HEK293 (cell line): ENCODE results near the gene GIGYF1.

ENCODE experiments used
- CTCF ChIA-PET: fragments of 350-600 bp; formaldehyde crosslinking; extraction: SDS; loops from one replicate; lab custom pipeline; 2021; ENCODE audit warnings: antibody characterized with exemption; lab: Yijun Ruan, JAX
- POLR2A ChIA-PET: fragments of 300-600 bp; formaldehyde crosslinking; extraction: SDS; loops from one replicate; lab custom pipeline; 2020; ENCODE audit warnings: antibody characterized with exemption, inconsistent platforms; lab: Yijun Ruan, JAX
- H3K27ac ChIP-seq: fragments of 200-500 bp; sonication (Bioruptor generic); 2 replicates; pipeline ENCODE4 v1.5.1; 2014; ENCODE audit warnings: low read depth, low read length, control low read depth, inconsistent platforms; ENCODE audit errors: extremely low read depth
- H3K36me3 ChIP-seq, 2 experiments: fragments of 200-500 bp in 1 of 2; sonication (Bioruptor generic) in 1 of 2; 1 replicate in 1 of 2; 2 replicates in 1 of 2; pipeline ENCODE4 v1.5.1; 2014 to 2017; ENCODE audit warnings: inconsistent platforms in 2 of 2, low read length in 2 of 2; ENCODE audit not compliant: control insufficient read depth in 2 of 2, insufficient read depth in 1 of 2
- H3K4me1 ChIP-seq: fragments of 200-500 bp; sonication (Bioruptor generic); 2 replicates; pipeline ENCODE4 v1.5.1; 2014; ENCODE audit warnings: mild to moderate bottlenecking, low read length, inconsistent platforms; ENCODE audit not compliant: control insufficient read depth, insufficient read depth
- H3K4me3 ChIP-seq: 2 replicates; pipeline ENCODE4 v1.5.1; 2011; ENCODE audit warnings: low read depth, mild to moderate bottlenecking, control low read depth, low read length, moderate library complexity
- H3K9me3 ChIP-seq: fragments of 200-500 bp; sonication (Bioruptor generic); 2 replicates; pipeline ENCODE4 v1.5.1; 2014; ENCODE audit warnings: low read depth, low read length, inconsistent platforms; ENCODE audit not compliant: control insufficient read depth, insufficient read depth
- EGR2 ChIP-seq: fragments of 450-650 bp; formaldehyde crosslinking; IDR thresholded peaks from 2 replicates; pipeline ENCODE4 v1.5.1; 2016; ENCODE audit warnings: low read depth, missing biosample characterization, missing genetic modification characterization
- GLIS1 ChIP-seq: fragments of 450-650 bp; formaldehyde crosslinking; IDR thresholded peaks from 2 replicates; pipeline ENCODE4 v1.5.1; 2016; ENCODE audit warnings: missing biosample characterization, missing genetic modification characterization
- GLIS2 ChIP-seq: fragments of 450-650 bp; formaldehyde crosslinking; IDR thresholded peaks from 2 replicates; pipeline ENCODE4 v1.5.1; 2016; ENCODE audit warnings: missing biosample characterization, missing genetic modification characterization
- KLF10 ChIP-seq: fragments of 450-650 bp; IDR thresholded peaks from 2 replicates; pipeline ENCODE4 v1.5.1; 2018; ENCODE audit warnings: missing biosample characterization, mild to moderate bottlenecking, missing genetic modification characterization
- KLF8 ChIP-seq: fragments of 450-650 bp; formaldehyde crosslinking; IDR thresholded peaks from 2 replicates; pipeline ENCODE4 v1.5.1; 2016; ENCODE audit warnings: missing biosample characterization, missing genetic modification characterization
- REPIN1 ChIP-seq: fragments of 450-650 bp; formaldehyde crosslinking; IDR thresholded peaks from 2 replicates; pipeline ENCODE4 v1.5.1; 2017; ENCODE audit warnings: missing biosample characterization, missing genetic modification characterization, low read depth
- ZBTB8A ChIP-seq: fragments of 450-650 bp; formaldehyde crosslinking; IDR thresholded peaks from 2 replicates; pipeline ENCODE4 v1.5.1; 2016; ENCODE audit warnings: missing biosample characterization, missing genetic modification characterization
- ZFHX2 ChIP-seq: fragments of 450-650 bp; formaldehyde crosslinking; conservative IDR thresholded peaks from 2 replicates; pipeline ENCODE4 v1.5.1; 2016; ENCODE audit warnings: missing biosample characterization, missing genetic modification characterization
- ZNF335 ChIP-seq: fragments of 450-650 bp; formaldehyde crosslinking; conservative IDR thresholded peaks from 2 replicates; pipeline ENCODE4 v1.5.1; 2016; ENCODE audit warnings: missing biosample characterization, missing genetic modification characterization
- ZNF664 ChIP-seq: fragments of 450-650 bp; formaldehyde crosslinking; IDR thresholded peaks from 2 replicates; pipeline ENCODE4 v1.5.1; 2016; ENCODE audit warnings: missing biosample characterization, missing genetic modification characterization
- TF ChIP-seq, protein P1 (sequence below): fragments of 450-650 bp; formaldehyde crosslinking; IDR thresholded peaks from 2 replicates; pipeline ENCODE4 v1.5.1; 2016; ENCODE audit warnings: missing biosample characterization, missing genetic modification characterization, low read depth
- TF ChIP-seq, protein P2 (sequence below): fragments of 450-650 bp; formaldehyde crosslinking; IDR thresholded peaks from 2 replicates; pipeline ENCODE4 v1.5.1; 2016; ENCODE audit warnings: missing biosample characterization, missing genetic modification characterization
- TF ChIP-seq, protein P3 (sequence below): fragments of 450-650 bp; formaldehyde crosslinking; IDR thresholded peaks from 2 replicates; pipeline ENCODE4 v1.5.1; 2017; ENCODE audit warnings: missing biosample characterization, missing genetic modification characterization
- TF ChIP-seq, protein P4 (sequence below): fragments of 450-650 bp; formaldehyde crosslinking; IDR thresholded peaks from 2 replicates; pipeline ENCODE4 v1.5.1; 2016; ENCODE audit warnings: missing biosample characterization, missing genetic modification characterization
- TF ChIP-seq, protein P5 (sequence below): fragments of 450-650 bp; IDR thresholded peaks from 2 replicates; pipeline ENCODE4 v1.5.1; 2018; ENCODE audit warnings: missing biosample characterization, missing genetic modification characterization
- TF ChIP-seq, protein P6 (sequence below): fragments of 450-650 bp; formaldehyde crosslinking; IDR thresholded peaks from 2 replicates; pipeline ENCODE4 v1.5.1; 2016; ENCODE audit warnings: missing biosample characterization, missing genetic modification characterization
- TF ChIP-seq, protein P7 (sequence below): fragments of 450-650 bp; formaldehyde crosslinking; optimal IDR thresholded peaks from 2 replicates; pipeline ENCODE3; 2016; ENCODE audit warnings: missing biosample characterization, mild to moderate bottlenecking, missing genetic modification characterization

Gene GIGYF1, protein sequence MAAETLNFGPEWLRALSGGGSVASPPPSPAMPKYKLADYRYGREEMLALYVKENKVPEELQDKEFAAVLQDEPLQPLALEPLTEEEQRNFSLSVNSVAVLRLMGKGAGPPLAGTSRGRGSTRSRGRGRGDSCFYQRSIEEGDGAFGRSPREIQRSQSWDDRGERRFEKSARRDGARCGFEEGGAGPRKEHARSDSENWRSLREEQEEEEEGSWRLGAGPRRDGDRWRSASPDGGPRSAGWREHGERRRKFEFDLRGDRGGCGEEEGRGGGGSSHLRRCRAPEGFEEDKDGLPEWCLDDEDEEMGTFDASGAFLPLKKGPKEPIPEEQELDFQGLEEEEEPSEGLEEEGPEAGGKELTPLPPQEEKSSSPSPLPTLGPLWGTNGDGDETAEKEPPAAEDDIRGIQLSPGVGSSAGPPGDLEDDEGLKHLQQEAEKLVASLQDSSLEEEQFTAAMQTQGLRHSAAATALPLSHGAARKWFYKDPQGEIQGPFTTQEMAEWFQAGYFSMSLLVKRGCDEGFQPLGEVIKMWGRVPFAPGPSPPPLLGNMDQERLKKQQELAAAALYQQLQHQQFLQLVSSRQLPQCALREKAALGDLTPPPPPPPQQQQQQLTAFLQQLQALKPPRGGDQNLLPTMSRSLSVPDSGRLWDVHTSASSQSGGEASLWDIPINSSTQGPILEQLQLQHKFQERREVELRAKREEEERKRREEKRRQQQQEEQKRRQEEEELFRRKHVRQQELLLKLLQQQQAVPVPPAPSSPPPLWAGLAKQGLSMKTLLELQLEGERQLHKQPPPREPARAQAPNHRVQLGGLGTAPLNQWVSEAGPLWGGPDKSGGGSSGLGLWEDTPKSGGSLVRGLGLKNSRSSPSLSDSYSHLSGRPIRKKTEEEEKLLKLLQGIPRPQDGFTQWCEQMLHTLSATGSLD (N-terminal part only)

DNA sequence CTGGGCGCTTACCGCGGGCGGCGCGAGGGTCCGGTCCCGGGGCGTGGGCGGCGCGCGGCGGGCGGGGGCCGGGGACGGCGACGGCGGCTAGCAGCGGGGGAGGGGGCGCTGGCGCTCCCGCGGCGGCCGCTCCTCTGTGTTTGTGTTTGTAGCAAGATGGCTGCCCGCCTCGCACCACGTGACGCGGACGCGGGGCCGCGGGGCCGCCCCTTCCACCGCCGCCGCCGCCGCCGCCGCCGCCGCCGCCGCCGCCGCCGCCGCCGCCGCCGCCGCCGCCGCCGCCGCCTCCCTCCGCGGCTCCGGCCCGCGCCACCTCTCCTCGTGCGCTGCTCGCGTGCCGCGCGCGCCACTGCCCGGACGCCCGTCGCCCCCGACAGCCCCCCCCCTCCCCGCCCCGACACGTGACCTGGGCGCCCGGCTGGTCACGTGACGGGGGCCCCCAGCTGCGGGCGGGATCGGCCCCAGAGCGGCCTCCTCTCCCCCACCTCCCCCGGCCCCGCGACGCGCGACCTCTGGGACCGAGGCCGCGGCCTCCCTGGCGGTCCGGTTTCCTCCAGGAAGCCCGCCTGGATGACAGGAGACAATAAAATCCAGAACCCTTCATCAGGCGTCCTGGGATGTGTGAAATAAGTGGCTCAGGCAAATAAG lies at the start of gene GIGYF1:
TSS of gene GIGYF1 (minus strand) at position 153 of the 648 bp plus-strand sequence. CDS start 6,012 bp downstream, outside the sequence.
- Histone ChIP-seq H3K4me1 (peaks cover 2% of the 10 kb centered on the region; the same call in 1 of the 2 replicates), H3K27ac (peak within 1 kb of the TSS; percentile 76; the same call in 1 of the 2 replicates), H3K9me3 (no peaks in the 10 kb centered on the region), H3K36me3 (peaks cover 0 to 12% of the 10 kb centered on the region in 2 experiments; a peak in 2 of 3 replicates), H3K4me3 (peak within 1 kb of the TSS; percentile 56)
- POLR2A ChIA-PET, result interaction anchor here (1.1 to 2.8 kb wide), 3 partner anchors 12 to 108 kb away, joined by 3 to 15 read pairs (median 6); partner anchors contain the start of genes FBXO24, LRCH4 and POP7
- CTCF ChIA-PET, result interaction anchor here (0.6 to 2.4 kb wide), 3 partner anchors 11 to 225 kb away, joined by 3 to 20 read pairs (median 3); partner anchors contain the start of gene POP7
- TF ChIP-seq, protein P1, sequence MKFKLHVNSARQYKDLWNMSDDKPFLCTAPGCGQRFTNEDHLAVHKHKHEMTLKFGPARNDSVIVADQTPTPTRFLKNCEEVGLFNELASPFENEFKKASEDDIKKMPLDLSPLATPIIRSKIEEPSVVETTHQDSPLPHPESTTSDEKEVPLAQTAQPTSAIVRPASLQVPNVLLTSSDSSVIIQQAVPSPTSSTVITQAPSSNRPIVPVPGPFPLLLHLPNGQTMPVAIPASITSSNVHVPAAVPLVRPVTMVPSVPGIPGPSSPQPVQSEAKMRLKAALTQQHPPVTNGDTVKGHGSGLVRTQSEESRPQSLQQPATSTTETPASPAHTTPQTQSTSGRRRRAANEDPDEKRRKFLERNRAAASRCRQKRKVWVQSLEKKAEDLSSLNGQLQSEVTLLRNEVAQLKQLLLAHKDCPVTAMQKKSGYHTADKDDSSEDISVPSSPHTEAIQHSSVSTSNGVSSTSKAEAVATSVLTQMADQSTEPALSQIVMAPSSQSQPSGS (tag by site-specific recombination), result no peak
- TF ChIP-seq, protein P2, sequence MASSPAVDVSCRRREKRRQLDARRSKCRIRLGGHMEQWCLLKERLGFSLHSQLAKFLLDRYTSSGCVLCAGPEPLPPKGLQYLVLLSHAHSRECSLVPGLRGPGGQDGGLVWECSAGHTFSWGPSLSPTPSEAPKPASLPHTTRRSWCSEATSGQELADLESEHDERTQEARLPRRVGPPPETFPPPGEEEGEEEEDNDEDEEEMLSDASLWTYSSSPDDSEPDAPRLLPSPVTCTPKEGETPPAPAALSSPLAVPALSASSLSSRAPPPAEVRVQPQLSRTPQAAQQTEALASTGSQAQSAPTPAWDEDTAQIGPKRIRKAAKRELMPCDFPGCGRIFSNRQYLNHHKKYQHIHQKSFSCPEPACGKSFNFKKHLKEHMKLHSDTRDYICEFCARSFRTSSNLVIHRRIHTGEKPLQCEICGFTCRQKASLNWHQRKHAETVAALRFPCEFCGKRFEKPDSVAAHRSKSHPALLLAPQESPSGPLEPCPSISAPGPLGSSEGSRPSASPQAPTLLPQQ (tag by site-specific recombination), result peak; percentile 55
- TF ChIP-seq, protein P3, sequence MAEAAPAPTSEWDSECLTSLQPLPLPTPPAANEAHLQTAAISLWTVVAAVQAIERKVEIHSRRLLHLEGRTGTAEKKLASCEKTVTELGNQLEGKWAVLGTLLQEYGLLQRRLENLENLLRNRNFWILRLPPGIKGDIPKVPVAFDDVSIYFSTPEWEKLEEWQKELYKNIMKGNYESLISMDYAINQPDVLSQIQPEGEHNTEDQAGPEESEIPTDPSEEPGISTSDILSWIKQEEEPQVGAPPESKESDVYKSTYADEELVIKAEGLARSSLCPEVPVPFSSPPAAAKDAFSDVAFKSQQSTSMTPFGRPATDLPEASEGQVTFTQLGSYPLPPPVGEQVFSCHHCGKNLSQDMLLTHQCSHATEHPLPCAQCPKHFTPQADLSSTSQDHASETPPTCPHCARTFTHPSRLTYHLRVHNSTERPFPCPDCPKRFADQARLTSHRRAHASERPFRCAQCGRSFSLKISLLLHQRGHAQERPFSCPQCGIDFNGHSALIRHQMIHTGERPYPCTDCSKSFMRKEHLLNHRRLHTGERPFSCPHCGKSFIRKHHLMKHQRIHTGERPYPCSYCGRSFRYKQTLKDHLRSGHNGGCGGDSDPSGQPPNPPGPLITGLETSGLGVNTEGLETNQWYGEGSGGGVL (tag by site-specific recombination), result peak; percentile 65; the same call in 1 of the 2 replicates
- peak; percentile 68; the same call in 1 of the 2 replicates for TF ChIP-seq ZNF335
- TF ChIP-seq, protein P4, sequence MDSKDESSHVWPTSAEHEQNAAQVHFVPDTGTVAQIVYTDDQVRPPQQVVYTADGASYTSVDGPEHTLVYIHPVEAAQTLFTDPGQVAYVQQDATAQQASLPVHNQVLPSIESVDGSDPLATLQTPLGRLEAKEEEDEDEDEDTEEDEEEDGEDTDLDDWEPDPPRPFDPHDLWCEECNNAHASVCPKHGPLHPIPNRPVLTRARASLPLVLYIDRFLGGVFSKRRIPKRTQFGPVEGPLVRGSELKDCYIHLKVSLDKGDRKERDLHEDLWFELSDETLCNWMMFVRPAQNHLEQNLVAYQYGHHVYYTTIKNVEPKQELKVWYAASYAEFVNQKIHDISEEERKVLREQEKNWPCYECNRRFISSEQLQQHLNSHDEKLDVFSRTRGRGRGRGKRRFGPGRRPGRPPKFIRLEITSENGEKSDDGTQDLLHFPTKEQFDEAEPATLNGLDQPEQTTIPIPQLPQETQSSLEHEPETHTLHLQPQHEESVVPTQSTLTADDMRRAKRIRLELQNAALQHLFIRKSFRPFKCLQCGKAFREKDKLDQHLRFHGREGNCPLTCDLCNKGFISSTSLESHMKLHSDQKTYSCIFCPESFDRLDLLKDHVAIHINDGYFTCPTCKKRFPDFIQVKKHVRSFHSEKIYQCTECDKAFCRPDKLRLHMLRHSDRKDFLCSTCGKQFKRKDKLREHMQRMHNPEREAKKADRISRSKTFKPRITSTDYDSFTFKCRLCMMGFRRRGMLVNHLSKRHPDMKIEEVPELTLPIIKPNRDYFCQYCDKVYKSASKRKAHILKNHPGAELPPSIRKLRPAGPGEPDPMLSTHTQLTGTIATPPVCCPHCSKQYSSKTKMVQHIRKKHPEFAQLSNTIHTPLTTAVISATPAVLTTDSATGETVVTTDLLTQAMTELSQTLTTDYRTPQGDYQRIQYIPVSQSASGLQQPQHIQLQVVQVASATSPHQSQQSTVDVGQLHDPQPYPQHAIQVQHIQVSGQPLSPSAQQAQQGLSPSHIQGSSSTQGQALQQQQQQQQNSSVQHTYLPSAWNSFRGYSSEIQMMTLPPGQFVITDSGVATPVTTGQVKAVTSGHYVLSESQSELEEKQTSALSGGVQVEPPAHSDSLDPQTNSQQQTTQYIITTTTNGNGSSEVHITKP, result peak; percentile 20; the same call in 1 of the 2 replicates
- peak; percentile 45; the same call in 1 of the 2 replicates for TF ChIP-seq KLF8
- TF ChIP-seq, protein P5, sequence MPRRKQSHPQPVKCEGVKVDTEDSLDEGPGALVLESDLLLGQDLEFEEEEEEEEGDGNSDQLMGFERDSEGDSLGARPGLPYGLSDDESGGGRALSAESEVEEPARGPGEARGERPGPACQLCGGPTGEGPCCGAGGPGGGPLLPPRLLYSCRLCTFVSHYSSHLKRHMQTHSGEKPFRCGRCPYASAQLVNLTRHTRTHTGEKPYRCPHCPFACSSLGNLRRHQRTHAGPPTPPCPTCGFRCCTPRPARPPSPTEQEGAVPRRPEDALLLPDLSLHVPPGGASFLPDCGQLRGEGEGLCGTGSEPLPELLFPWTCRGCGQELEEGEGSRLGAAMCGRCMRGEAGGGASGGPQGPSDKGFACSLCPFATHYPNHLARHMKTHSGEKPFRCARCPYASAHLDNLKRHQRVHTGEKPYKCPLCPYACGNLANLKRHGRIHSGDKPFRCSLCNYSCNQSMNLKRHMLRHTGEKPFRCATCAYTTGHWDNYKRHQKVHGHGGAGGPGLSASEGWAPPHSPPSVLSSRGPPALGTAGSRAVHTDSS (tag by site-specific recombination), result no peak
- no peak for TF ChIP-seq REPIN1 (tag by site-specific recombination)
- TF ChIP-seq, protein P6, sequence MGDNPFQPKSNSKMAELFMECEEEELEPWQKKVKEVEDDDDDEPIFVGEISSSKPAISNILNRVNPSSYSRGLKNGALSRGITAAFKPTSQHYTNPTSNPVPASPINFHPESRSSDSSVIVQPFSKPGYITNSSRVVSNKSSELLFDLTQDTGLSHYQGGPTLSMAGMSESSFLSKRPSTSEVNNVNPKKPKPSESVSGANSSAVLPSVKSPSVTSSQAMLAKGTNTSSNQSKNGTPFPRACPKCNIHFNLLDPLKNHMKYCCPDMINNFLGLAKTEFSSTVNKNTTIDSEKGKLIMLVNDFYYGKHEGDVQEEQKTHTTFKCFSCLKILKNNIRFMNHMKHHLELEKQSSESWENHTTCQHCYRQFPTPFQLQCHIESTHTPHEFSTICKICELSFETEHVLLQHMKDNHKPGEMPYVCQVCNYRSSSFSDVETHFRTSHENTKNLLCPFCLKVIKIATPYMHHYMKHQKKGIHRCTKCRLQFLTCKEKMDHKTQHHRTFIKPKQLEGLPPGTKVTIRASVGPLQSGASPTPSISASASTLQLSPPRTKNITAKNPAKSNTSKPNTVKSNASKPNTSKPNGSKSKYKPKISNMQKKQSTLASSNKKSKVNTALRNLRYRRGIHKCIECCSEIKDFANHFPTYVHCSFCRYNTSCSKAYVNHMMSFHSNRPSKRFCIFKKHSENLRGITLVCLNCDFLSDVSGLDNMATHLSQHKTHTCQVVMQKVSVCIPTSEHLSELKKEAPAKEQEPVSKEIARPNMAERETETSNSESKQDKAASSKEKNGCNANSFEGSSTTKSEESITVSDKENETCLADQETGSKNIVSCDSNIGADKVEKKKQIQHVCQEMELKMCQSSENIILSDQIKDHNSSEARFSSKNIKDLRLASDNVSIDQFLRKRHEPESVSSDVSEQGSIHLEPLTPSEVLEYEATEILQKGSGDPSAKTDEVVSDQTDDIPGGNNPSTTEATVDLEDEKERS, result no peak
- peak; percentile 68; the same call in 1 of the 2 replicates for TF ChIP-seq GLIS2 (tag by site-specific recombination)
- TF ChIP-seq ZBTB8A (tag by site-specific recombination), result peak; percentile 35; the same call in 1 of the 2 replicates
- TF ChIP-seq ZNF664, result no peak
- TF ChIP-seq ZFHX2 (tag by site-specific recombination), result 0 out of 2 replicates have a peak, but pooled peaks have one; percentile 10
- 0 out of 2 replicates have a peak, but pooled peaks have one; percentile 23 for TF ChIP-seq EGR2 (tag by site-specific recombination)
- TF ChIP-seq KLF10 (tag by site-specific recombination), result no peak; the same call in 1 of the 2 replicates
- TF ChIP-seq, protein P7, sequence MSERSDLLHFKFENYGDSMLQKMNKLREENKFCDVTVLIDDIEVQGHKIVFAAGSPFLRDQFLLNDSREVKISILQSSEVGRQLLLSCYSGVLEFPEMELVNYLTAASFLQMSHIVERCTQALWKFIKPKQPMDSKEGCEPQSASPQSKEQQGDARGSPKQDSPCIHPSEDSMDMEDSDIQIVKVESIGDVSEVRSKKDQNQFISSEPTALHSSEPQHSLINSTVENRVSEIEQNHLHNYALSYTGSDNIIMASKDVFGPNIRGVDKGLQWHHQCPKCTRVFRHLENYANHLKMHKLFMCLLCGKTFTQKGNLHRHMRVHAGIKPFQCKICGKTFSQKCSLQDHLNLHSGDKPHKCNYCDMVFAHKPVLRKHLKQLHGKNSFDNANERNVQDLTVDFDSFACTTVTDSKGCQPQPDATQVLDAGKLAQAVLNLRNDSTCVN (tag by site-specific recombination), result peak; percentile 63
- TF ChIP-seq GLIS1, result peak; percentile 80
